Measurements from ENCODE around the gene THSD4.

GRCh38 chr15:71273731-71274447 is 158.6 kb downstream of the THSD4 start:
- TF ChIP-seq, protein P1, sequence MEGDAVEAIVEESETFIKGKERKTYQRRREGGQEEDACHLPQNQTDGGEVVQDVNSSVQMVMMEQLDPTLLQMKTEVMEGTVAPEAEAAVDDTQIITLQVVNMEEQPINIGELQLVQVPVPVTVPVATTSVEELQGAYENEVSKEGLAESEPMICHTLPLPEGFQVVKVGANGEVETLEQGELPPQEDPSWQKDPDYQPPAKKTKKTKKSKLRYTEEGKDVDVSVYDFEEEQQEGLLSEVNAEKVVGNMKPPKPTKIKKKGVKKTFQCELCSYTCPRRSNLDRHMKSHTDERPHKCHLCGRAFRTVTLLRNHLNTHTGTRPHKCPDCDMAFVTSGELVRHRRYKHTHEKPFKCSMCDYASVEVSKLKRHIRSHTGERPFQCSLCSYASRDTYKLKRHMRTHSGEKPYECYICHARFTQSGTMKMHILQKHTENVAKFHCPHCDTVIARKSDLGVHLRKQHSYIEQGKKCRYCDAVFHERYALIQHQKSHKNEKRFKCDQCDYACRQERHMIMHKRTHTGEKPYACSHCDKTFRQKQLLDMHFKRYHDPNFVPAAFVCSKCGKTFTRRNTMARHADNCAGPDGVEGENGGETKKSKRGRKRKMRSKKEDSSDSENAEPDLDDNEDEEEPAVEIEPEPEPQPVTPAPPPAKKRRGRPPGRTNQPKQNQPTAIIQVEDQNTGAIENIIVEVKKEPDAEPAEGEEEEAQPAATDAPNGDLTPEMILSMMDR (IDR thresholded peaks at IDR 0.05) = no peak
- no peak for TF ChIP-seq EP300 (IDR thresholded peaks at IDR 0.05)
- no peak for TF ChIP-seq POLR2A (IDR thresholded peaks at IDR 0.05)

Measured in sigmoid colon (tissue), 4 donors.